ENCODE data around the gene FBXO41.

The FBXO41 gene

GRCh38 chr2:73212098-73212447 lies 72.2 kb downstream of the FBXO41 start:
- peaks cover 25% of the 10 kb centered on the region for H3K4me1 Mint-ChIP-seq (ENCODE audit: low read depth)
- H3K27ac Mint-ChIP-seq: no peak overlapping the region
- H3K27me3 Mint-ChIP-seq (ENCODE audit: low read depth): peaks cover 13% of the 10 kb centered on the region

GRCh38 chr2:73210696-73211095 lies 73.6 kb downstream of the FBXO41 start:
- peaks cover 1% of the 10 kb centered on the region for H3K36me3 Mint-ChIP-seq (ENCODE audit: low read depth)
- H3K4me1 Mint-ChIP-seq (ENCODE audit: low read depth): peaks cover 24% of the 10 kb centered on the region
- H3K27me3 Mint-ChIP-seq (ENCODE audit: low read depth): peaks cover 19% of the 10 kb centered on the region
- no peaks in the 10 kb centered on the region for H3K9me3 Mint-ChIP-seq
- H3K4me3 Mint-ChIP-seq: no peak overlapping the region
- no peak overlapping the region for H3K27ac Mint-ChIP-seq
- DNase-seq (ENCODE audit: low spot score): no peak

More at GRCh38 chr2:73212098-73212447, 72.2 kb downstream of the FBXO41 start:
- no peaks in the 10 kb centered on the region for H3K9me3 Mint-ChIP-seq
- H3K36me3 Mint-ChIP-seq (ENCODE audit: low read depth): peaks cover 1% of the 10 kb centered on the region
- H3K4me3 Mint-ChIP-seq: no peak overlapping the region
- no peak for DNase-seq (ENCODE audit: low spot score)

- H3K27ac Mint-ChIP-seq: no peak overlapping the region
- H3K4me3 Mint-ChIP-seq: no peak overlapping the region
- peaks cover 24% of the 10 kb centered on the region for H3K27me3 Mint-ChIP-seq (ENCODE audit: low read depth)
- peaks cover 17% of the 10 kb centered on the region for H3K4me1 Mint-ChIP-seq (ENCODE audit: low read depth)
- H3K36me3 Mint-ChIP-seq (ENCODE audit: low read depth): peaks cover 1% of the 10 kb centered on the region
- DNase-seq (ENCODE audit: low spot score): no peak
- no peaks in the 10 kb centered on the region for H3K9me3 Mint-ChIP-seq
Measured at GRCh38 chr2:73210019-73210418, 74.3 kb downstream of the FBXO41 start.

- H3K4me1 Mint-ChIP-seq (ENCODE audit: low read depth): peaks cover 6% of the 10 kb centered on the region
- no peak overlapping the region for H3K27ac Mint-ChIP-seq
- no peaks in the 10 kb centered on the region for H3K9me3 Mint-ChIP-seq
- no peak overlapping the region for H3K4me3 Mint-ChIP-seq
- no peaks in the 10 kb centered on the region for H3K36me3 Mint-ChIP-seq (ENCODE audit: low read depth)
- DNase-seq (ENCODE audit: low spot score): no peak
- H3K27me3 Mint-ChIP-seq (ENCODE audit: low read depth): peaks cover 37% of the 10 kb centered on the region
Measured at GRCh38 chr2:73208258-73208657, 76.0 kb downstream of the FBXO41 start.

GRCh38 chr2:73205611-73206010 lies 78.7 kb downstream of the FBXO41 start:
- no peaks in the 10 kb centered on the region for H3K36me3 Mint-ChIP-seq (ENCODE audit: low read depth)
- no peak overlapping the region for H3K27ac Mint-ChIP-seq
- H3K4me1 Mint-ChIP-seq (ENCODE audit: low read depth): no peaks in the 10 kb centered on the region
- H3K27me3 Mint-ChIP-seq (ENCODE audit: low read depth): peaks cover 49% of the 10 kb centered on the region
- no peak for DNase-seq (ENCODE audit: low spot score)
- H3K4me3 Mint-ChIP-seq: no peak overlapping the region
- no peaks in the 10 kb centered on the region for H3K9me3 Mint-ChIP-seq

All from T-helper 2 cell treated with Interferon-gamma antibody and Interleukin-4, amounts not matched to agents 5 μg/mL and 100 μg/mL, for 36 hours (primary cell).